Body of pancreas (tissue), 4 donors: ENCODE results near the gene SEMA7A. TPM values are rescaled to one million over a fixed set of nuclear protein-coding genes. Genes with fewer than 3 reads are reported as not detected.

ENCODE experiments used
- ATAC-seq: fragments of 150-250 bp; one replicate; pipeline ENCODE4 v1.9.1; 2016
- DNase-seq, 4 donors: peaks; one replicate each; pipeline ENCODE4 v3.0.0-alpha.2; 2019
- H3K27ac ChIP-seq, 4 donors: fragments of 200-600 bp; sonication (generic); 1 replicate in 3 of 4; 2 replicates in 1 of 4; pipeline versions ENCODE4 v1.5.1 to v1.6.1; 2016 to 2019; ENCODE audit warnings: mild to moderate bottlenecking in 1 of 4, mixed read lengths in 1 of 4, moderate library complexity in 1 of 4
- H3K27me3 ChIP-seq, 2 donors: fragments of 200-600 bp; sonication (generic); one replicate each; pipeline ENCODE4 v1.6.0; 2016; ENCODE audit warnings: mild to moderate bottlenecking in 1 of 2
- H3K36me3 ChIP-seq, 2 donors: fragments of 200-600 bp; sonication (generic); replicated peaks in 1 of 2; 2 replicates each; pipeline ENCODE4 v1.5.1; 2016; ENCODE audit warnings: low read depth in 2 of 2; ENCODE audit not compliant: insufficient read depth in 1 of 2
- H3K4me1 ChIP-seq: fragments of 200-600 bp; sonication (generic); one replicate; pipeline ENCODE4 v1.6.0; 2016
- H3K4me3 ChIP-seq, 2 donors: fragments of 200-600 bp; sonication (generic); 1 replicate in 1 of 2; 2 replicates in 1 of 2; pipeline ENCODE4 v1.5.1; 2016 to 2019
- H3K9me3 ChIP-seq, 3 donors: fragments of 200-600 bp; sonication (generic); 1 replicate in 2 of 3; 2 replicates in 1 of 3; pipeline ENCODE4 v1.5.1; 2016
- POLR2A ChIP-seq, 3 donors: fragments of 450-650 bp; IDR thresholded peaks; one replicate each; pipeline ENCODE4 v1.6.1; 2016; ENCODE audit warnings: antibody characterized with exemption in 3 of 3, mild to moderate bottlenecking in 2 of 3
- WGBS, 2 donors: methylation state at CpG; one replicate each; pipeline ENCODE4 v1.1.5; 2017; 5-methylcytosine and 5-hydroxymethylcytosine counted together
- intact Hi-C: fragments of 100-400 bp; cut with DNase I; formaldehyde crosslinking; loops from one replicate; pipeline ENCODE4 v1.15.1; 2023
- total RNA-seq, 2 donors: library from RNA; depleted of rRNA; stranded (reverse); fragments of >200 nt; gene quantifications; one replicate each; pipeline ENCODE4 v1.1.0, GENCODE V29; 2016
- TF ChIP-seq, protein P1 (sequence below), 7 experiments: fragments of 450-650 bp in 4 of 7; fragments of 200-600 bp in 3 of 7; sonication (generic) in 3 of 7; IDR thresholded peaks; one replicate each; pipeline ENCODE4 v1.5.1; 2016 to 2019; ENCODE audit warnings: antibody characterized with exemption in 7 of 7

The SEMA7A gene
- total RNA-seq, 2 donors from 2014 or later = 0.33 to 0.52 TPM

DNA sequence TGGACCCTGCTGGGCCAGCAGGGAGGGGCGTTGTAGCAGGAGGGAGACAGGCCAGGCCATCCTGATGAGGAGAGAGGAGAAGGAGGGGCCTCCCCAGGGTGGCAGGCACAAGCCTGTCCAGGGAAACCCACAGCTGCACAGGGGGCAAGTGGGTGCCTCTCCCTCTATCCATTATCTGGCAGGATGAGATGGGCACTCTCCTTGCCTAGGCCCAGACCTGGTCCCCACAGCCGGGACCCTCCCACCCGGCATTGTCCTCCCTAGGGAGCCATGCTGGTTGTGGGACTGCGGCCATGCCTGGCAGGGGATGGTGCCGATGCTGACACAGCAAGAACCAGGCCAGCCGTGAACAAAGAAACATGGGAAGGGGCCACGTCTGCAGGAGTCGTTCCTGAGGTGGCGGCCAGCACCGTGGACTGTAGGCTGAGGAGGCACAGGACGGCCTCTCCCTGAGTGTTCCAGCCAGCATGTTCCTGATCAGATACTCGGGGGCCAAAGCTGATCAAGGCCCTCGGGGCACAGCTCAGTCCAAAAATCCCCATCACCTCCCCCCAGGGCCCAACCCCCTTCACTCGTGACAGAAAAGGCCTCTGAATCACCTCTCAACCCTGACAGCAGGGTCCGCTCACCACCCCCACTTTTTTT, 47.1 kb downstream of the SEMA7A start:
- TF ChIP-seq, protein P1, sequence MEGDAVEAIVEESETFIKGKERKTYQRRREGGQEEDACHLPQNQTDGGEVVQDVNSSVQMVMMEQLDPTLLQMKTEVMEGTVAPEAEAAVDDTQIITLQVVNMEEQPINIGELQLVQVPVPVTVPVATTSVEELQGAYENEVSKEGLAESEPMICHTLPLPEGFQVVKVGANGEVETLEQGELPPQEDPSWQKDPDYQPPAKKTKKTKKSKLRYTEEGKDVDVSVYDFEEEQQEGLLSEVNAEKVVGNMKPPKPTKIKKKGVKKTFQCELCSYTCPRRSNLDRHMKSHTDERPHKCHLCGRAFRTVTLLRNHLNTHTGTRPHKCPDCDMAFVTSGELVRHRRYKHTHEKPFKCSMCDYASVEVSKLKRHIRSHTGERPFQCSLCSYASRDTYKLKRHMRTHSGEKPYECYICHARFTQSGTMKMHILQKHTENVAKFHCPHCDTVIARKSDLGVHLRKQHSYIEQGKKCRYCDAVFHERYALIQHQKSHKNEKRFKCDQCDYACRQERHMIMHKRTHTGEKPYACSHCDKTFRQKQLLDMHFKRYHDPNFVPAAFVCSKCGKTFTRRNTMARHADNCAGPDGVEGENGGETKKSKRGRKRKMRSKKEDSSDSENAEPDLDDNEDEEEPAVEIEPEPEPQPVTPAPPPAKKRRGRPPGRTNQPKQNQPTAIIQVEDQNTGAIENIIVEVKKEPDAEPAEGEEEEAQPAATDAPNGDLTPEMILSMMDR (IDR thresholded peaks at IDR 0.05) = no peak
- no peak for TF ChIP-seq POLR2A (IDR thresholded peaks at IDR 0.05)
- H3K36me3 ChIP-seq = no peaks in the 10 kb centered on the region
- 70 to 75% methylated on average over 13 to 15 of the region's 15 CpGs for WGBS, 2 donors
- H3K9me3 ChIP-seq = no peaks in the 10 kb centered on the region
- H3K4me1 ChIP-seq = no peaks in the 10 kb centered on the region
- no peak for DNase-seq
- ATAC-seq = no peak
- H3K4me3 ChIP-seq = no peak overlapping the region
- no peaks in the 10 kb centered on the region for H3K27me3 ChIP-seq
- intact Hi-C loops = loop anchor here (10.0 kb wide), 1 partner anchor 378 kb away; no protein-coding TSS in a partner anchor
- no peak overlapping the region for H3K27ac ChIP-seq

DNA sequence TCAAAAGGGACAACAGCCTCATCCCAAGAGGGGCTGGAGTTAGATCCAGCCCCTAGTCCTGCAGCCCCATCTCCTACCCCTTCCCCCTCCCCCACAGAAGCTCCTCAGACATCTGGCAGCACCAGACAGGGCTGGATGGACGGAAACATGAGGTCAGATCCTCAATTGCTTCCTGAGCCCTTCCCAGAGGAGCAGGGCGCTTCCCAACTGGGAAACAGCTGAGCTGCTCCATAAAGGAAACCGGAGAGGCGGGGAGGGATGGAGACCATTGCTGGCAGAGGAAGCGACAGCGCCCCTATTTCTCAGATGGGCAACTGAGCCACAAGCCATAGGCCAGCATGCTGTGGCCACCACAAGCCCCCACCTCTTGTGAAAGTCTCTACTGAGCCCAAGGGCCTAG, 48.0 kb downstream of the SEMA7A start:
- intact Hi-C loops = loop anchor here (10.0 kb wide), 1 partner anchor 379 kb away; no protein-coding TSS in a partner anchor
- Histone ChIP-seq H3K4me1 (no peaks in the 10 kb centered on the region), H3K27me3 (no peaks in the 10 kb centered on the region), H3K36me3 (no peaks in the 10 kb centered on the region), H3K4me3 (no peak overlapping the region), H3K9me3 (no peaks in the 10 kb centered on the region), H3K27ac (no peak overlapping the region)
- 66 to 82% methylated on average over 2 to 6 of the region's 6 CpGs for WGBS, 2 donors
- TF ChIP-seq, protein P1 (IDR thresholded peaks at IDR 0.05) = no peak
- no peak for TF ChIP-seq POLR2A (IDR thresholded peaks at IDR 0.05)
- DNase-seq = no peak
- ATAC-seq = no peak

DNA sequence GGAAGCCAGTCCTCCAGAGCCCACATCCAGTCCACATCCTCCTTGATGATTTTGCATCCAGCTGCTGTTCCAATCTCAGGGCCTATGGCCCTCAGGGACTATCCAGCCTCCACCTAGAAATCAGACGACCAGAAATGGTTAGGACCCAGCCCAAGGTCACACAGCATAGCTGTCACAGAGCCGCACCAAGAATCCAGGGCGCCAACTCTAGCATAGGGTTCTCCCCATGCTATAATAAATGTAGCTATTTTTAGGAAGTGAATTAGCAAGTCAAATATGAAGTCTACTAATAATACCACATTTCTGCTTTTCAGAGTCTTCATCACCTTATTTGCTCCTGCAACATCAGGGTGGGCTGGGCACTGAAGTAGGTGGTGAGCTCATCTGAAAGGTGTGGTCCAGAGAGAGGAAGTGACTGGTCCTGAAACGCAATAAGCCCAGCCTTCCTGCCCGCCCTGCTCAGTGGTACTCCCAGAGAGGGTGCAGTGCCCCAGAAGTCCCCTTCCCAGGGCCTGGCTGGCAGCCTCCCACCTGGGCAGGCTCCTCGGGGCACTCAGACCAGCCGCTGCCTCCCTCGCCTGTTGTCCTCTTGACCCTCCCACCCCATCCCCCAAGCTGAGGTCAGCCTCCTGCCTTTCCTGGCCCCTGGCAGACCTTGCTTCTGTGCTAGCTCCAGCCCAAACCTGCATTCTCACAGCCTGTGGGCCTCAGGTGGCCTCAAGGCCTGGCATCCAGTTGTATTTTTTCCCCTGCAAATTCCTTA, 48.7 kb downstream of the SEMA7A start:
- ATAC-seq (no peak), DNase-seq (no peak)
- intact Hi-C loops = loop anchor here (5.0 to 10.0 kb wide), 2 partner anchors 57 to 380 kb away; no protein-coding TSS in a partner anchor
- H3K27ac ChIP-seq = no peak overlapping the region
- H3K4me1 ChIP-seq = no peaks in the 10 kb centered on the region
- no peaks in the 10 kb centered on the region for H3K36me3 ChIP-seq
- H3K9me3 ChIP-seq = no peaks in the 10 kb centered on the region
- H3K27me3 ChIP-seq = no peaks in the 10 kb centered on the region
- WGBS, 2 donors = 53 to 93% methylated on average over 3 to 8 of the region's 8 CpGs
- H3K4me3 ChIP-seq = no peak overlapping the region
- TF ChIP-seq POLR2A (IDR thresholded peaks at IDR 0.05) = no peak
- TF ChIP-seq, protein P1 (IDR thresholded peaks at IDR 0.05) = no peak

DNA sequence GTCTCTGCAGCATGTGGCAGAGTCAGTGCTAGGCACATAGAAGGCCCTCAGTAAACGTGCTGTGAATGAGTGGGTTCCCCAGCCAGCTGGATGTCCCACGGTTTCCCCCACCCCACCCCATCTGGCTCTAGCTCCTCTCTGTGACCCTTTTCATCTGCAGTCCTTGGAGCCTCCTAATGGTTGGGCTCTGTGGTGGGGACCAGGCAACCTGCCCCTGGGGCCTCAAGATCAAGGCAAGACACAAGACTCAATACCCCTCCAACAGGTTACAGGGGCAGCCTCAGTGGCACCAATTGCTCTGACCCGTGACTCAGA, 49.2 kb downstream of the SEMA7A start:
- no peak for TF ChIP-seq POLR2A (IDR thresholded peaks at IDR 0.05)
- TF ChIP-seq, protein P1 (IDR thresholded peaks at IDR 0.05) = no peak
- Histone ChIP-seq H3K4me1 (no peaks in the 10 kb centered on the region), H3K4me3 (no peak overlapping the region), H3K36me3 (no peaks in the 10 kb centered on the region), H3K27me3 (no peaks in the 10 kb centered on the region), H3K9me3 (no peaks in the 10 kb centered on the region), H3K27ac (no peak overlapping the region)
- no peak for ATAC-seq
- intact Hi-C loops = loop anchor here (5.0 to 10.0 kb wide), 2 partner anchors 58 to 380 kb away; no protein-coding TSS in a partner anchor
- no peak for DNase-seq
- WGBS, 2 donors = 17 to 34% methylated on average over 2 to 3 of the region's 3 CpGs
